ENCODE data around the gene CCDC85C.

Gene CCDC85C

DNA sequence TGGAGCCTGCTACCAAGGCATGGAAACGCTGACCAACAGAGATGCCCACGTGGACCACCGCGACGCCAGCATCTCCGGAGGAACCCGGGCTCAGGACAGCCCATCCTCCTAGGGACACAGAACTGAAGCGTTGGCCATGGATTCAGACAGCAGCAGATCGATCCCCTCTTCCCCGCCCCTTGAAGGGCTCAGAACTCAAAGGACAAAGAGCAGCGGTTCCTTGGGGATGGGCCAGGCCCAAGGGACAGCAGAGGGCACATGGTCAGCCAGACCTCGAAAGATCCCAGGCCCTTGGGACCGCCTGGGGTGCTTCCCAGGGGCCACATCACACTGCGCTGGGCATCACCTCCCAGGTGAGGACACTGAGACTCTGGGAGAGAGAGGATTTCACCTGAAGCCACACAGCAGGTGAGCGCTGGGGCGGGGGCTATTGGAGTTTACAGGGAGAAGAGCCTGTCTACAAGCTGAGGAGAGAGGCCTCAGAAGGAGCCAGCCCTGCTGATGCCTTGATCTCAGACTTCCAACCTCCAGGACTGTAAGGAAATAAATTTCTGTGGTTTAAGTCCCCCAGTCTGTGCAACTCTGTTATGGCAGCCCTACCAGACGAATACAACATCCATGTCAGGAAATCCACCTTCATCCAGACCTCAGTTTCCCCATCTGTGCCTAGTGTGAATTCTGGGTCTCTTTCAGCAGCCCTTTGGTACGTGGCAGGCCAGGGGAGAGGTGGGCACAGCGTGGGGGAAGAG lies 73.4 kb downstream of the CCDC85C start:
- no peaks in the 10 kb centered on the region for H3K27me3 ChIP-seq (ENCODE audit: control insufficient read depth, insufficient read depth, low read length)
- H3K4me3 ChIP-seq (ENCODE audit: low read length) = no peak overlapping the region
- H3K4me1 ChIP-seq (ENCODE audit: control insufficient read depth, insufficient read depth, low read length) = peaks cover 31% of the 10 kb centered on the region
- H3K9me3 ChIP-seq (ENCODE audit: control insufficient read depth, low read length) = no peaks in the 10 kb centered on the region
- H3K36me3 ChIP-seq (ENCODE audit: control insufficient read depth, insufficient read depth, low read length) = no peaks in the 10 kb centered on the region
- no peak overlapping the region for H3K9ac ChIP-seq (ENCODE audit: low read length)

DNA sequence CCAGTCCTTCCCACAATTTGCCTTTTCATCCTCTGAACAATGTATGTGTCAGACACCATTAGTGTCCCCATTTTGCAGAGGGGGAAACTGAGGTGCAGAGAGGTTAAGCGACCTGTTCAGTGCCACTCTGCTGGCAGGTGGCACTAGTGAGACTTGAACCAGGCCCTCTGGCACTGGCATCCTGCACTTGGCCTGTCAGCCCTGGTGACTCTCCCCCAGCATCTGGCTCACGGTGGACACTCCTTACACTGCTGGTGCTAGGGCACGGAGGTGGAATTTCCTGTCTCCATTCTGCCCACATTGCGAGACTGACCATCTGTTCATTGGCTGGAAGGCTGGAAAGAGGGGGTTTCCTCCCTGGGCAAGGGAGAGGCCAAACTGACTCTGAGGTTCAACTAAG lies 74.1 kb downstream of the CCDC85C start:
- peaks cover 38% of the 10 kb centered on the region for H3K4me1 ChIP-seq (ENCODE audit: control insufficient read depth, insufficient read depth, low read length)
- no peaks in the 10 kb centered on the region for H3K9me3 ChIP-seq (ENCODE audit: control insufficient read depth, low read length)
- no peaks in the 10 kb centered on the region for H3K27me3 ChIP-seq (ENCODE audit: control insufficient read depth, insufficient read depth, low read length)
- no peak overlapping the region for H3K4me3 ChIP-seq (ENCODE audit: low read length)
- no peak overlapping the region for H3K9ac ChIP-seq (ENCODE audit: low read length)
- H3K36me3 ChIP-seq (ENCODE audit: control insufficient read depth, insufficient read depth, low read length) = no peaks in the 10 kb centered on the region

DNA sequence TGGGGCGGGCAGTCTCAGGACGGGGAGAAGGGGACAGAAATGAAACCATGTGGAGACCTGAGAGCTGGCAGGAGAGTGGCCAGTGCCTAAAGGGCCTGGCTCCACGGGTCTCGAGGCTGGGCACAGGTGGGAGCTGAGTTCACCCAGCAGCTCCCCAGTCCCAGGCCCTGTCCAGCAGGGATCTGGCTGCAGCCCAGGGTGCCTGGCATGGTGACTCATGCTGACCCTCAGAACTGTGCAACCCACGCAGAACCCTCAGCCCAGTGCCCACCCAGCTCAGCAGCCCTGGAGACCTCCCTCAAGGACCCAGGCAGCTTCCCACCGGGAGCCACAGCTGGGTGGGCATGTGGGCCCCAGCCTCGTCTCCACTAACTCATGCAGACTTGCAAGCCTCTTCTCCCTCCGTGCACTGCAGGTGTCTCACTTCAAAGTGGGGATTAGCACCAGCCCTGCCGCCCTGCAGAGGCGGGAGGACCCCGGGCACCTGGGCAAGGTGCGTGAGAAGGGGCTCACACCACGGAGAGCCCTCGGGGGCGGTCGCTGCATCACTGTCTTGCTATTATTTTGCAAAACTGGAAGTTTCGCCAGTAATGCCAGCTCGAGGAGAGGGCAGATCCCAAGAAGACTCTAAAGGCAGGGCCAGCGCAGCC lies 76.5 kb downstream of the CCDC85C start:
- Histone ChIP-seq H3K4me1 (ENCODE audit: control insufficient read depth, insufficient read depth, low read length) (peaks cover 61% of the 10 kb centered on the region), H3K9ac (ENCODE audit: low read length) (no peak overlapping the region), H3K36me3 (ENCODE audit: control insufficient read depth, insufficient read depth, low read length) (no peaks in the 10 kb centered on the region), H3K27me3 (ENCODE audit: control insufficient read depth, insufficient read depth, low read length) (no peaks in the 10 kb centered on the region), H3K4me3 (ENCODE audit: low read length) (no peak overlapping the region), H3K9me3 (ENCODE audit: control insufficient read depth, low read length) (no peaks in the 10 kb centered on the region)

DNA sequence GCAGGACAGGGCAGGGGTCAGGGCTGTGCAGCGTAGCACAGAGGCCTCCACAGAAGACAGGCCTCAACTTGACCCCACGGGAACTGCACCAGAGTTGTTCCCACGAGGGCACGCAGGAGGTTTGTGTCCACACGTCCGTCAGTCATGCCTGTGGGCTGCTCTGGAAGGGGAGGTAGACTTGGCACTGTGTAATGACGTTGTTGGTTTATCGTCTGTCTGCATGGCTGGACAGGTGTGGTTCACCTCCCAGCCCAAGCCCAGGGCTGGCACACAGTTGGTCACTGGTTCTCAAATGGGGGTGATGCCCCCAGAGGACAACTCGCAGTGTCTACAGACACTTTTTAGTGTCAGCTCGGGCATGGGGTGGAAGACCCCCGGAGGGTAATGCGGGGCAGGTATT lies 77.0 kb downstream of the CCDC85C start:
- no peak overlapping the region for H3K9ac ChIP-seq (ENCODE audit: low read length)
- no peaks in the 10 kb centered on the region for H3K27me3 ChIP-seq (ENCODE audit: control insufficient read depth, insufficient read depth, low read length)
- no peaks in the 10 kb centered on the region for H3K36me3 ChIP-seq (ENCODE audit: control insufficient read depth, insufficient read depth, low read length)
- no peak overlapping the region for H3K4me3 ChIP-seq (ENCODE audit: low read length)
- peaks cover 64% of the 10 kb centered on the region for H3K4me1 ChIP-seq (ENCODE audit: control insufficient read depth, insufficient read depth, low read length)
- H3K9me3 ChIP-seq (ENCODE audit: control insufficient read depth, low read length) = no peaks in the 10 kb centered on the region

DNA sequence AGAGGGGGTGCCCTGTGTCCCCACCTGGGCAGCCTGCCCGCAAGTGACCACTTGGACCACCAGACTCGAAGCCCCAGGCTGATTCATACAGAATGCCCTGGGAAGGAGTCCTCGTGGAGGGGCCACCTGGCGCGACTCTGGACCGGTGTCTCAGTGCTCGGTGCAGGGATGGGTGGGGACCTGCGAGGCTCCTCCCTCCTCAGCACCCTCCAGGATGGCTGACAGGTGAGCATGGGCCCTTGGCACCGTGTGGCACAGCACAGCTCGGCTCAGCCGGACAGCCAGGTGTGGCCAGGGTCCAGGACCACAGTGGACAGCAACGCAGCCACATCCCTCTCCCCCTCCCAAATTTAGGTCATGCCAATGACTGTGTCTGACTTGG lies 78.3 kb downstream of the CCDC85C start:
- Histone ChIP-seq H3K9ac (ENCODE audit: low read length) (no peak overlapping the region), H3K27me3 (ENCODE audit: control insufficient read depth, insufficient read depth, low read length) (no peaks in the 10 kb centered on the region), H3K36me3 (ENCODE audit: control insufficient read depth, insufficient read depth, low read length) (no peaks in the 10 kb centered on the region), H3K9me3 (ENCODE audit: control insufficient read depth, low read length) (no peaks in the 10 kb centered on the region), H3K4me1 (ENCODE audit: control insufficient read depth, insufficient read depth, low read length) (peaks cover 65% of the 10 kb centered on the region), H3K4me3 (ENCODE audit: low read length) (no peak overlapping the region)

DNA sequence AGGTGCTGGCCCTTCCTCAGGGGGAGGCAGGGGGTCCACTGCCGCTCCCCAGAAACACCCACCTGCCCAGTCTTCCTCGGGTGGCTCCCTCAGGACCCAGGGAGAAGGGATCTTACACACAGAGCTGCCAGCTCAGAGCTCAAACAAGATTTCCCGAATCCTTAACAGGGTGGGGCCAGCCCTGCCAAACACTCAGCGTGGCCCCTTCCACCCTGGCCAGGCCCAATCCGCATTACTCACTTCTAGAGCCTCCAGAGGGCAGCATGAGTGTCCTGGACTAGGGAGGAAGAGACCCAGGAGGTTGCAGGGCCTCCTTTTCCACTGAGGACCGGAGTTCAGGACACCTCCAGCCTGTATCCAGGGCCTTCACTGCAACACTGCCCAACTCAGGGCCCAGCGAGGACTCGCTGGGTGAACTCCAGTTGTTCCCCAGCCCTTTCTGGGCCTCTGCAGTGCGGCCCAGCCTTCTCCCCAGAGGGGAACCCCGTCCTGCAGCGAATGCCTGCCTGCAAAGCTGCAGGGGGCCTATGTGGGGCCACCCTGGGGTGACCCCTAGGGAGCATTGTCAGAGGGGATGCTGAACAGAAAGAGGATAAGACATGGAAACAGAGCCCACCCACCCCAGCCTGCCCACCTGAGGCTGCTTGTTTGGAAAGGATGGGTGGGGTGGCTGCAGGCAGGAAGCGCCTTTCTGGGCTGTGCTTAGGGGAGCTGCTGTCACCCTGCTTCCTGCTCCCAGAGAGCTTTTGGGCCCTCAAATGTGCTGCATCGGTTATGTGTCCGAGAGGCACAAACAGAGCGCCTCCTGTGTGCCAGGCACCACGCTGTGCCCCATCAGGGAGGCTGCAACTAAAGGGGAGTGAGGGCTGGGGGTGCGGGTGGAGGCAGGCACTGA lies 79.0 kb downstream of the CCDC85C start:
- H3K4me1 ChIP-seq (ENCODE audit: control insufficient read depth, insufficient read depth, low read length) = peaks cover 65% of the 10 kb centered on the region
- peak overlapping the region; percentile 8 for H3K9ac ChIP-seq (ENCODE audit: low read length)
- H3K27me3 ChIP-seq (ENCODE audit: control insufficient read depth, insufficient read depth, low read length) = no peaks in the 10 kb centered on the region
- no peaks in the 10 kb centered on the region for H3K36me3 ChIP-seq (ENCODE audit: control insufficient read depth, insufficient read depth, low read length)
- H3K9me3 ChIP-seq (ENCODE audit: control insufficient read depth, low read length) = no peaks in the 10 kb centered on the region
- H3K4me3 ChIP-seq (ENCODE audit: low read length) = no peak overlapping the region

DNA sequence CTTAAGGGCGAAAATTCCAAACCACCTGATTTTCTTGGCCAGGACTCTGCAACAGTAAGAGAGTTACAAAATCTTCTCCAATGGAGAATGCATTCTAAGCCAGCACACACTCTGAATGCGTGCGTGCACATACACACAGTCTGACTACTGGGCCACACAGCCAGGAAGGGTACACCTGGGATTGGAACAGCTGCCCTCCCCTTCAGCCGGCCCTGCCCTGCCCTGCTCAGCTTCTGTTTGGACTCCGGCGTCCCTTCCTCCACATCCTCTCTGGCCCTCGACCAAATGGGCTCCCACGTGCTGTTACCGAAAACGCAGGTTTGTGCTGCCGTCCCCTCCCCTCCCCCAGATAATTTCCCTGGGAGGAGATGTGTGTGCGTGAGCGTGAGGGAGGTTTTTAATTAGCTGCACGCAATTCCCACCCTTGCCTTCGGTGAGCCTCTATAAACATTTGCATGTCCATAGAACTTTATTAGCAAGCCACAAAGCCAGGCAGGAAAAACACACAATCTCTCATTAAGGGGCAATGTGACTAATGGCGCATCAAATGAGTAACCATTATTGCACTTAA lies 79.8 kb downstream of the CCDC85C start:
- Histone ChIP-seq H3K4me1 (ENCODE audit: control insufficient read depth, insufficient read depth, low read length) (peaks cover 65% of the 10 kb centered on the region), H3K9me3 (ENCODE audit: control insufficient read depth, low read length) (no peaks in the 10 kb centered on the region), H3K4me3 (ENCODE audit: low read length) (no peak overlapping the region), H3K9ac (ENCODE audit: low read length) (no peak overlapping the region), H3K36me3 (ENCODE audit: control insufficient read depth, insufficient read depth, low read length) (no peaks in the 10 kb centered on the region), H3K27me3 (ENCODE audit: control insufficient read depth, insufficient read depth, low read length) (no peaks in the 10 kb centered on the region)

DNA sequence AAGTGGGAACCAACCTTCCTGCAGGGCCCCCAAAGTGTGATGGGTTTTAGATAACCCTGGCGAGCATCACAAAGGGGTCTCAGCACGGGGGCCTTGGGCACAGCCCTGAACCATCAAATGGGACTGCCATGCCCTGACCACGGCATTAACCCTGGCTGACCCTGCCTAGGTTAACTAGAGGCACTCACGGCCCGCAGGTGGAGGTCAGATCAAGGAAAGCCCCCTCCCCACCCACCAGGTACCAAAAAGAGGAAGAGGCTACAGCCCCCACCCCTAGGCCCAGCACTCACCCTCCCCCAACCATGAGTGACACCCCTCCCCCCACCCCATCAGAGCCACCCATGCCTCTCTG lies 80.3 kb downstream of the CCDC85C start:
- Histone ChIP-seq H3K36me3 (ENCODE audit: control insufficient read depth, insufficient read depth, low read length) (no peaks in the 10 kb centered on the region), H3K9ac (ENCODE audit: low read length) (peak overlapping the region; percentile 28), H3K27me3 (ENCODE audit: control insufficient read depth, insufficient read depth, low read length) (no peaks in the 10 kb centered on the region), H3K4me3 (ENCODE audit: low read length) (no peak overlapping the region), H3K9me3 (ENCODE audit: control insufficient read depth, low read length) (no peaks in the 10 kb centered on the region), H3K4me1 (ENCODE audit: control insufficient read depth, insufficient read depth, low read length) (peaks cover 65% of the 10 kb centered on the region)

DNA sequence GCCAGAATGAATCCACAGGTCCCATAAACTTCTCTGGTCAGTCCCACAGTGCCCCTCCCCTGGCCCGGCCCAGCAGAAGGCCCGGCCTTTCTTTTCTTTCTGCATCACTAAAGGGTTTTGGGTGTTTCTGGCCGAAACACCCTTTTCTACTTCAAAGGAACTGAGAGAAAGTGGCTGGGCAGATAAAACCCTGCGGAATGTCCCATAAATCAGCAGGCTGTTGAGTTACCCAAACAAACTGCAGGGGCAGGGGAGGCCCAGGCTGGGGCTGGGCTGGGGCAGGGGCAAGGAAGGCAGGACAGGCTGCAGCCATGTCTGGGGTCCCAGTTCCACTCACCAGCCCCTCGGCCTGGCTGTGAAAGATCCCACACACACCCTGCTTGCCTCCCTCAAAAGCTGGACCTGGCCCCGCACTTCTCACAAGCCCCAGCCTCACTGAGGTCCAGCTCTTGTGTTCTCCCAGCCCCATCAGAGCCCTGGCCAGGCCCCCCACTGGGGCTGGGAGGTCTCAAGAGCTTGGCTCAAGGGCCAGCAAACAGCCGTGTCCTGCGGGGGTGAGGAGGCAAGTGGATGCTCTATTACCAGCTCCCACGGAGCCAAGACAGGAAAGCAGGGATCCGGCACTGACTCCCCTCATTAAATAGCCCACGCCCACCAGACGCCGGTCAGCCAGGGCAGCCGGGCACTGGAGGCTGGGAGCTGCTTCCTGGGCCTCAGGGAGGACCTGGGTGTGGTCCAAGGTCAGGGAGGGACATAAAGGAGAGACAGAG lies 80.9 kb downstream of the CCDC85C start:
- no peaks in the 10 kb centered on the region for H3K27me3 ChIP-seq (ENCODE audit: control insufficient read depth, insufficient read depth, low read length)
- peak overlapping the region; percentile 28 for H3K9ac ChIP-seq (ENCODE audit: low read length)
- no peaks in the 10 kb centered on the region for H3K9me3 ChIP-seq (ENCODE audit: control insufficient read depth, low read length)
- H3K36me3 ChIP-seq (ENCODE audit: control insufficient read depth, insufficient read depth, low read length) = no peaks in the 10 kb centered on the region
- no peak overlapping the region for H3K4me3 ChIP-seq (ENCODE audit: low read length)
- peaks cover 63% of the 10 kb centered on the region for H3K4me1 ChIP-seq (ENCODE audit: control insufficient read depth, insufficient read depth, low read length)

DNA sequence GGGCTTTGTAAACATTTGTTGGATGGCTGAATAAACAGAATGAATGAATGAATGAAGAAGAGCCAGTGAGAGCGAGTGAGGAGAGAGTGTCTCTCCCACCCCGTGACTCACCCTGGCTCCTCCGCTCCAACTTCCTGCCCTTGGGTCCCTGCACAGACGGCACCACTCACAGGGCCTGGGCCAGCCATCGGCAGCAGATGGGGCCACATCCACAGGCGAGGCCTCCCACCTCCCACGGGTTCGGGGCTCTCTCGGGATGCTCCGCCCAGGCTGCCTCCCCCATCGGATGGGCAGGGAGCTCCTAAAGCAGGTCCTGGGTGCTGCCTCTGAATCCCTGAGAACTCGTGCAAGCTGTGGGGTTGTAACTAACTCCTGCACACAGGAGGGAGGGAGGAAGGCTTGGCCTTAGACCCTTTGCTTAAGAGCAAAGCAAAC lies 81.5 kb downstream of the CCDC85C start:
- Histone ChIP-seq H3K4me1 (ENCODE audit: control insufficient read depth, insufficient read depth, low read length) (peaks cover 62% of the 10 kb centered on the region), H3K9ac (ENCODE audit: low read length) (no peak overlapping the region), H3K36me3 (ENCODE audit: control insufficient read depth, insufficient read depth, low read length) (no peaks in the 10 kb centered on the region), H3K9me3 (ENCODE audit: control insufficient read depth, low read length) (no peaks in the 10 kb centered on the region), H3K27me3 (ENCODE audit: control insufficient read depth, insufficient read depth, low read length) (no peaks in the 10 kb centered on the region), H3K4me3 (ENCODE audit: low read length) (no peak overlapping the region)

DNA sequence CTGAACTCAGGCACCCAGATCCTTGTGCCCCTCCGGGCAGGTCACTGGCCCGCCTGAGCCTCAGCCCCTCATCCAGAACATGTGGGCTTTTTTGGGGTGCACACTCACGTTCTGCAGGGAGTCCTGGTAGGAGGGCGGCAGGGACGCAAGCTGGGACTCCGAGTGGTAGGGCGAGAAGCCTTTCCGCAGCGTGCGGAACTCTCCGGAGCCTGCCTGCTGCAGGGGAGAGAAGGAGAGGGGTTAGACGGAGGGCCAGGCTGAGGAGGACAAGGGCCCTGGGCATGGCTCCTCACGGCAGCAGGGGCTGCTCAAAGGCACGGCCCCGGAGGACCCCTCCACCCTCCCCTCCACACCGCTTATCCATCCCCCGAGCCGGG lies 82.0 kb downstream of the CCDC85C start:
- H3K9ac ChIP-seq (ENCODE audit: low read length) = no peak overlapping the region
- H3K9me3 ChIP-seq (ENCODE audit: control insufficient read depth, low read length) = no peaks in the 10 kb centered on the region
- no peaks in the 10 kb centered on the region for H3K36me3 ChIP-seq (ENCODE audit: control insufficient read depth, insufficient read depth, low read length)
- peaks cover 61% of the 10 kb centered on the region for H3K4me1 ChIP-seq (ENCODE audit: control insufficient read depth, insufficient read depth, low read length)
- no peak overlapping the region for H3K4me3 ChIP-seq (ENCODE audit: low read length)
- no peaks in the 10 kb centered on the region for H3K27me3 ChIP-seq (ENCODE audit: control insufficient read depth, insufficient read depth, low read length)

Data from mucosa of stomach (tissue), 1 donor.